Muscle layer of colon (tissue), 2 donors: ENCODE measurements around the gene SPATA3.
"Not testable (repeated sequence)": the region's sequence is repeated elsewhere in the genome, so short reads cannot be mapped to it uniquely, and the experiment has no call there.

Experiments used
- H3K27ac ChIP-seq: one replicate; pipeline ENCODE4 v1.7.0; 2013; ENCODE audit warnings: low read depth, mild to moderate bottlenecking, low read length, moderate library complexity
- H3K27me3 ChIP-seq, 2 donors: one replicate each; pipeline ENCODE4 v1.7.0; 2013; ENCODE audit warnings: low read length in 2 of 2, mild to moderate bottlenecking in 2 of 2; ENCODE audit not compliant: insufficient read depth in 2 of 2, control insufficient read depth in 1 of 2
- H3K36me3 ChIP-seq: one replicate; pipeline ENCODE4 v1.7.0; 2013; ENCODE audit warnings: mild to moderate bottlenecking, low read length; ENCODE audit not compliant: insufficient read depth
- H3K4me1 ChIP-seq: one replicate; pipeline ENCODE4 v1.7.0; 2013; ENCODE audit warnings: mild to moderate bottlenecking, low read length; ENCODE audit not compliant: insufficient read depth
- H3K4me3 ChIP-seq, 2 donors: one replicate each; pipeline ENCODE4 v1.7.0; 2013; ENCODE audit warnings: low read length in 2 of 2, low read depth in 1 of 2, mild to moderate bottlenecking in 1 of 2, moderate library complexity in 1 of 2
- H3K9ac ChIP-seq: one replicate; pipeline ENCODE4 v1.7.0; 2013; ENCODE audit warnings: low read length
- H3K9me3 ChIP-seq: one replicate; pipeline ENCODE4 v1.7.0; 2013; ENCODE audit warnings: mild to moderate bottlenecking, low read length
- donor health status: abdominal sarcoma.
- donor health status: Adenocarcinoma of cecum.

SPATA3 gene

GRCh38 chr2:231012463-231012862, 16.5 kb downstream of the SPATA3 start:
- H3K4me1 ChIP-seq: no peaks in the 10 kb centered on the region
- no peak overlapping the region for H3K27ac ChIP-seq
- H3K4me3 ChIP-seq: no peak overlapping the region
- H3K36me3 ChIP-seq: no peaks in the 10 kb centered on the region
- no peak overlapping the region for H3K9ac ChIP-seq
- H3K27me3 ChIP-seq: no peaks in the 10 kb centered on the region
- no peaks in the 10 kb centered on the region for H3K9me3 ChIP-seq

- H3K27ac ChIP-seq: no peak overlapping the region
- no peaks in the 10 kb centered on the region for H3K9me3 ChIP-seq
- H3K9ac ChIP-seq: no peak overlapping the region
- no peaks in the 10 kb centered on the region for H3K36me3 ChIP-seq
- no peak overlapping the region for H3K4me3 ChIP-seq
- no peaks in the 10 kb centered on the region for H3K4me1 ChIP-seq
- no peaks in the 10 kb centered on the region for H3K27me3 ChIP-seq
Observed at GRCh38 chr2:231013820-231014219, 17.9 kb downstream of the SPATA3 start.

GRCh38 chr2:231015478-231015877, 19.6 kb downstream of the SPATA3 start:
- Histone ChIP-seq H3K36me3 (no peaks in the 10 kb centered on the region), H3K9ac (no peak overlapping the region), H3K9me3 (no peaks in the 10 kb centered on the region), H3K27ac (no peak overlapping the region), H3K27me3 (no peaks in the 10 kb centered on the region), H3K4me3 (no peak overlapping the region), H3K4me1 (no peaks in the 10 kb centered on the region)

- H3K4me3 ChIP-seq: no peak overlapping the region
- H3K36me3 ChIP-seq: no peaks in the 10 kb centered on the region
- H3K27me3 ChIP-seq: no peaks in the 10 kb centered on the region
- no peaks in the 10 kb centered on the region for H3K4me1 ChIP-seq
- no peaks in the 10 kb centered on the region for H3K9me3 ChIP-seq
- H3K9ac ChIP-seq: no peak overlapping the region
- H3K27ac ChIP-seq: no peak overlapping the region
Observed at GRCh38 chr2:231015926-231016325, 20.0 kb downstream of the SPATA3 start.

- no peaks in the 10 kb centered on the region for H3K36me3 ChIP-seq
- H3K4me3 ChIP-seq: no peak overlapping the region
- H3K9me3 ChIP-seq: no peaks in the 10 kb centered on the region
- no peaks in the 10 kb centered on the region for H3K27me3 ChIP-seq
- no peaks in the 10 kb centered on the region for H3K4me1 ChIP-seq
- H3K27ac ChIP-seq: no peak overlapping the region
- no peak overlapping the region for H3K9ac ChIP-seq
Observed at GRCh38 chr2:231016566-231017230, 20.8 kb downstream of the SPATA3 start.

GRCh38 chr2:231017231-231017598, 21.3 kb downstream of the SPATA3 start:
- no peaks in the 10 kb centered on the region for H3K9me3 ChIP-seq
- no peaks in the 10 kb centered on the region for H3K4me1 ChIP-seq
- H3K4me3 ChIP-seq: no peak overlapping the region
- no peak overlapping the region for H3K9ac ChIP-seq
- H3K36me3 ChIP-seq: no peaks in the 10 kb centered on the region
- H3K27me3 ChIP-seq: no peaks in the 10 kb centered on the region
- no peak overlapping the region for H3K27ac ChIP-seq

GRCh38 chr2:231018184-231018583, 22.3 kb downstream of the SPATA3 start:
- H3K36me3 ChIP-seq: no peaks in the 10 kb centered on the region
- H3K27me3 ChIP-seq: no peaks in the 10 kb centered on the region
- H3K4me1 ChIP-seq: no peaks in the 10 kb centered on the region
- no peak overlapping the region for H3K27ac ChIP-seq
- no peak overlapping the region for H3K4me3 ChIP-seq
- H3K9me3 ChIP-seq: no peaks in the 10 kb centered on the region
- no peak overlapping the region for H3K9ac ChIP-seq

GRCh38 chr2:231025059-231025458, 29.1 kb downstream of the SPATA3 start:
- not testable (repeated sequence) for H3K9ac ChIP-seq, H3K36me3 ChIP-seq, H3K27ac ChIP-seq, H3K9me3 ChIP-seq, H3K4me1 ChIP-seq, H3K27me3 ChIP-seq, H3K4me3 ChIP-seq

- no peak overlapping the region for H3K9ac ChIP-seq
- H3K9me3 ChIP-seq: no peaks in the 10 kb centered on the region
- H3K27me3 ChIP-seq: peaks cover 5 to 13% of the 10 kb centered on the region in 2 donors
- no peaks in the 10 kb centered on the region for H3K36me3 ChIP-seq
- no peak overlapping the region for H3K27ac ChIP-seq
- H3K4me1 ChIP-seq: no peaks in the 10 kb centered on the region
- H3K4me3 ChIP-seq: no peak overlapping the region
Observed at GRCh38 chr2:231028889-231029288, 33.0 kb downstream of the SPATA3 start.

- H3K27me3 ChIP-seq: peaks cover 5 to 14% of the 10 kb centered on the region in 2 donors
- no peak overlapping the region for H3K27ac ChIP-seq
- no peak overlapping the region for H3K4me3 ChIP-seq
- H3K4me1 ChIP-seq: no peaks in the 10 kb centered on the region
- no peaks in the 10 kb centered on the region for H3K9me3 ChIP-seq
- no peak overlapping the region for H3K9ac ChIP-seq
- H3K36me3 ChIP-seq: no peaks in the 10 kb centered on the region
Observed at GRCh38 chr2:231029563-231029962, 33.6 kb downstream of the SPATA3 start.

GRCh38 chr2:231030725-231031124, 34.8 kb downstream of the SPATA3 start:
- Histone ChIP-seq H3K27me3 (peaks cover 5 to 16% of the 10 kb centered on the region in 2 donors), H3K4me1 (no peaks in the 10 kb centered on the region), H3K36me3 (no peaks in the 10 kb centered on the region)

GRCh38 chr2:231032575-231033140, 36.7 kb downstream of the SPATA3 start:
- Histone ChIP-seq H3K4me3 (no peak overlapping the region), H3K27ac (no peak overlapping the region), H3K9ac (no peak overlapping the region), H3K36me3 (no peaks in the 10 kb centered on the region), H3K4me1 (no peaks in the 10 kb centered on the region), H3K9me3 (no peaks in the 10 kb centered on the region), H3K27me3 (peaks cover 19 to 31% of the 10 kb centered on the region in 2 donors)

More at GRCh38 chr2:231030725-231031124, 34.8 kb downstream of the SPATA3 start:
- no peak overlapping the region for H3K4me3 ChIP-seq
- no peak overlapping the region for H3K9ac ChIP-seq
- no peak overlapping the region for H3K27ac ChIP-seq
- no peaks in the 10 kb centered on the region for H3K9me3 ChIP-seq
